ENCODE data around the gene NPR3. TPM values are rescaled to one million over a fixed set of nuclear protein-coding genes. Genes with fewer than 3 reads are reported as not detected.

The NPR3 gene
- total RNA-seq, 2 experiments from 2014 or later = not detected

DNA sequence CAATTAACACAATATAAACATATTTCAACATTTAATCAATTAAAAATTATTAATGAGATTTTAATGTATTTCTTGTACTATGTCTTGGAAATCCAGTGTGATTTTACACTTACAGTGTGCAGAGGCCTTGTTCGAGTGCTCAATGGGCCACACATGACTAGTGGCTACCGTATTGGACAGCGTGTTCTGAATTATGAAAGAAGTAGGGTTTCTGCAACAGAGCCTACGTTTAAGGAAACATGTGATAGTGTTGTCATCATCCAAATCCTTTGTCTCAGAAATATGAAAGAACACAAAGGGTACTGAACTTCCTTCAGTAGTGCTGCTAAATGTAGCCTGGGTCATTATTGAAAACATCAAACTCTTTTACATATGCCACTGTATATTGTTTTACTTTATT lies 29.5 kb downstream of the NPR3 start:
- Mint-ChIP-seq H3K9me3 (ENCODE audit: insufficient read depth) (no peaks in the 10 kb centered on the region), H3K27me3 (ENCODE audit: low read depth) (no peaks in the 10 kb centered on the region), H3K4me1 (ENCODE audit: low read depth) (no peaks in the 10 kb centered on the region), H3K36me3 (ENCODE audit: low read depth) (no peaks in the 10 kb centered on the region), H3K27ac (no peak overlapping the region), H3K4me3 (no peak overlapping the region)
- DNase-seq (no peak), ATAC-seq (no peak)
- ChIA-PET CTCF (no interaction called here), POLR2A (no interaction called here)

DNA sequence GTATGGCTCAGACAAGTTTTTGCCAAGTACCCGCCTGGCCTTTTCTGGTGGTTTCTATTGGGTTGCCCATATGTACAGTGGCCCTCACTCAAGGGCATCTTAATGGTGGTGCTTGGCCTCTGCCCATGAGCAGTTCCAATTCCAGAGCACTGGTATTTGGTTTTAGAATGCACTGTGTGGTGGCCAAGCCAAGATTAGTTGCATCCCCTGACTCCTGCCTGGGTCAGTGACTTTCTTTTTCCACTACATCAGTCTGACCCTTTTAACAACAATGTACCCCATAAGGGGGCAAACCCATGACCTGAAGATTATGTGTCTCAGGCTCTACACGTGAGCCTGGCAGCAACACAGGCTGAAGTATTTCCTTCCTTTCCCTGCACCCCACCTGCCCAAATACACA lies 34.2 kb downstream of the NPR3 start:
- no peak overlapping the region for H3K4me3 Mint-ChIP-seq
- H3K9me3 Mint-ChIP-seq (ENCODE audit: insufficient read depth) = no peaks in the 10 kb centered on the region
- DNase-seq = no peak
- H3K4me1 Mint-ChIP-seq (ENCODE audit: low read depth) = no peaks in the 10 kb centered on the region
- ATAC-seq = no peak
- ChIA-PET POLR2A (no interaction called here), CTCF (no interaction called here)
- H3K27ac Mint-ChIP-seq = no peak overlapping the region
- H3K27me3 Mint-ChIP-seq (ENCODE audit: low read depth) = no peaks in the 10 kb centered on the region
- no peaks in the 10 kb centered on the region for H3K36me3 Mint-ChIP-seq (ENCODE audit: low read depth)

DNA sequence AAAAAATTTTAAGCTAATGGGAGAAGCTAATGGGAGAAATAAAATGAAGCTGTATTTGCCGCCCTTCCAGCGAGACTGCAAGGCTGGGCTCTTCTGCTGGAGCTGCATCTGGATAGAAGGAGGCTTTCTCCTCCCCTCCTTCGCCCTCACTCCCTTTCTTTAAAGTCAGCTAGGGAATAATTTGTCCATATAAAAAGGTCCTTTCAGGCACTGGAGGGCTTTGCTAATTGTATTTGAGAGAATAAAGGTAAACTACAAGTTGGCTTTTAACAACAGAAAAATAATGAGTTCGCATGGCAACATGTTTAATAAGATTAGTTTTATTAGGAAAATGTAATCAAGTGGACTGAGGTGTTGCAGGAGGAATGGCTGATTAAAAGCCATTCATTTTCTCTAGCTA lies 41.3 kb downstream of the NPR3 start:
- CTCF ChIA-PET = no interaction called here
- ATAC-seq (no peak), DNase-seq (no peak)
- POLR2A ChIA-PET = no interaction called here
- Mint-ChIP-seq H3K27me3 (ENCODE audit: low read depth) (no peaks in the 10 kb centered on the region), H3K9me3 (ENCODE audit: insufficient read depth) (peaks cover 5% of the 10 kb centered on the region), H3K36me3 (ENCODE audit: low read depth) (no peaks in the 10 kb centered on the region), H3K27ac (no peak overlapping the region), H3K4me1 (ENCODE audit: low read depth) (no peaks in the 10 kb centered on the region), H3K4me3 (no peak overlapping the region)

DNA sequence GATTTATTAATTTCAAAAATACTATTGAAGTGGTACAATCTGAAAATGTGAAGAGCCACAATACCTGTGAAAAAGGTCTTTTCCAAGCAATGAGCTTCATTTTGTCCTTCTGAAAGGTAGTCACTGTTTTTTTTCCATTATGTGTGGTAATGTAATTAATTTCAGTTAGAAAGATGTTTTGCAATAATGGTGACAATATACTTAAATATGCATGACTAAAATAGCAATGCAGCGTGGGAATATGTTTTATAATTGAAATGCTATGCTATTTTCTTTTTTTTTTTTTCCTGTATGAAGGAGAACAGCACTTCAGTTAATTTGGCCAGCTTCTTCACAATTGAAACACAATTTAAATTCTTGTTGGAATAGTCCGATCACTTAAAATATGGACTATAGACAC lies 41.9 kb downstream of the NPR3 start:
- ATAC-seq (no peak), DNase-seq (no peak)
- Mint-ChIP-seq H3K4me3 (no peak overlapping the region), H3K27ac (no peak overlapping the region), H3K36me3 (ENCODE audit: low read depth) (no peaks in the 10 kb centered on the region), H3K4me1 (ENCODE audit: low read depth) (no peaks in the 10 kb centered on the region), H3K27me3 (ENCODE audit: low read depth) (no peaks in the 10 kb centered on the region), H3K9me3 (ENCODE audit: insufficient read depth) (peaks cover 5% of the 10 kb centered on the region)
- POLR2A ChIA-PET = no interaction called here
- CTCF ChIA-PET = no interaction called here

DNA sequence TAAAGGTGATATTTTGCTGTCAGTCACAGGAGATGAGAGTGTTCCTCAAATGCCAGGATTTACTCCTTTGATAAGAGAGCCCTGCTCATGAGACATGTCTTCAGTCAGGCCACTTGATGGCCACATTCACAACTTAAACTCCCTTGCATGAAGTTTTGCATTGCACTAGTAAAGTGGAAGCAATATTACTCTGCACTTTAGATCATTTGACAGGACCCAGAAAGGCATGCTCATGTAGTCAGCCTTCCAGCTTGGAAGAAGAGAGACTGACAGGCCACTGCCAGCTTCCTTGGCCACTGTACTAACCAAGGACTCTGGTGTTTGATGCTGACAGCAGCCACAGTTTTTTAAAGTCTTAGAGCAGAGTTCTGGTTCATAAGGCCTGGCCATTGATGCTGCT lies 42.6 kb downstream of the NPR3 start:
- Mint-ChIP-seq H3K27me3 (ENCODE audit: low read depth) (no peaks in the 10 kb centered on the region), H3K9me3 (ENCODE audit: insufficient read depth) (peaks cover 5% of the 10 kb centered on the region), H3K27ac (no peak overlapping the region), H3K4me3 (no peak overlapping the region), H3K36me3 (ENCODE audit: low read depth) (no peaks in the 10 kb centered on the region), H3K4me1 (ENCODE audit: low read depth) (no peaks in the 10 kb centered on the region)
- ATAC-seq = no peak
- no peak for DNase-seq
- CTCF ChIA-PET = no interaction called here
- POLR2A ChIA-PET = no interaction called here

DNA sequence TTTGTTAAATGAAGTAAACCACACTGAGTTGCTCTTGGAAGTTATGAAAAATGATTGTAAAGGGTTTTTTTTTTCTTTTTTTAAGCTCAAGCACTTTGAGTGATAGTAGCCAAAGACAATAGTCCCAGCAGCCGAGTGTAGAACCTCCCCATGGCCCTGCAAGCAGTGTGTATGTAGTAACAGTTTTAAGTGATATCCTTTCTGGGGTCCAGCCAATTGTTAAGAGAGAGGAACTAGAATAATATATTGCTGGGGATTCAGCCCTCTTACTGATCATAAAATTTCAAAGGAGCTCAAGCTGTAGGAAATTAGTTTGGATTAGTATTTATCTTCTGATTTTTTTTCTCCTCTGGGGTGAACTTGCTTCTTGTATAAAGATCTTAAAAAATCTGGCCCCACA lies 43.2 kb downstream of the NPR3 start:
- no peak overlapping the region for H3K27ac Mint-ChIP-seq
- H3K27me3 Mint-ChIP-seq (ENCODE audit: low read depth) = no peaks in the 10 kb centered on the region
- H3K9me3 Mint-ChIP-seq (ENCODE audit: insufficient read depth) = peaks cover 5% of the 10 kb centered on the region
- no peak overlapping the region for H3K4me3 Mint-ChIP-seq
- no peaks in the 10 kb centered on the region for H3K36me3 Mint-ChIP-seq (ENCODE audit: low read depth)
- ChIA-PET CTCF (no interaction called here), POLR2A (no interaction called here)
- H3K4me1 Mint-ChIP-seq (ENCODE audit: low read depth) = no peaks in the 10 kb centered on the region
- ATAC-seq = no peak
- DNase-seq = no peak

DNA sequence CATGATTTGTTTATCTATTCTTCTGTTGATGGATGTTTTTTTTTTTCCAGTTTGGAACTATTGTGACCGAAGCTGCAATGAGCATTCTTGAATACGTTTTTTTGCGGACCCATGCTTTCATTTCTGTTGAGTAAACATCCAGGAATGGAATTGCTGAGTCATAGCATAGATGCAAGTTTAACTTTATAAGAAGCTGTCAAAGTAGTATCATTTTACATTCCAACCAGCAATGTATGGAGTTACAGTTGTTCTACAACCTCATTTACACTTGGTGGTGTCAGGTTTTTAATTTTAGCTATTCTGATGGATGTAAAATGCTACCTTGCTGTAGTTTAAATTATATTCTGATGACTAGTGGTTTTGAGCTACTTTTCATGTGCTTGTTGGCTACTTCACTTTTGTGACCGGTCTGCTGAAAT lies 49.0 kb downstream of the NPR3 start:
- Mint-ChIP-seq H3K4me1 (ENCODE audit: low read depth) (no peaks in the 10 kb centered on the region), H3K27ac (no peak overlapping the region), H3K27me3 (ENCODE audit: low read depth) (no peaks in the 10 kb centered on the region), H3K4me3 (no peak overlapping the region), H3K36me3 (ENCODE audit: low read depth) (no peaks in the 10 kb centered on the region), H3K9me3 (ENCODE audit: insufficient read depth) (peaks cover 5% of the 10 kb centered on the region)
- CTCF ChIA-PET = interaction anchor here (0.8 kb wide), 1 partner anchor 50 kb away, joined by 3 read pairs; no protein-coding TSS in a partner anchor
- DNase-seq (no peak), ATAC-seq (no peak)
- POLR2A ChIA-PET = no interaction called here

DNA sequence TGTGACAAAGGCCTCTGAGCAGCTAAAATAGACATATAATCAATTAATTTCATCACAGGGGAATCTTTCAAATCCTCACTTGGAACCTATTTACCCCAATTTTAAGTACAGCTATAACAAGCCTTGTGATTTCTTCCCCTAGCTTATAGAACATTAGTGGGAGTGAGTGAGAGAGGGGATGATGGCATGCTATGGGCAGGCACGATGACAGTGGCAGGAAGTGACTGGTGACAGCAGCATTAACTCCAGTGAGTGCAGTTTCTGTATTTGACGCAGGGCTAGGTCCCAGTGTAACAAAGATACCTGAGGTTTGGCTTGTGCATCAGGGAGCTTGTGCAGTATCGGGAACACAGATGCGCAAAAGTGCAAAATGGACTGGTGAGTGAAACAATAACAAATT lies 54.1 kb downstream of the NPR3 start:
- no peak overlapping the region for H3K4me3 Mint-ChIP-seq
- no peak for DNase-seq
- no peaks in the 10 kb centered on the region for H3K27me3 Mint-ChIP-seq (ENCODE audit: low read depth)
- no peak for ATAC-seq
- H3K36me3 Mint-ChIP-seq (ENCODE audit: low read depth) = no peaks in the 10 kb centered on the region
- POLR2A ChIA-PET = no interaction called here
- H3K4me1 Mint-ChIP-seq (ENCODE audit: low read depth) = no peaks in the 10 kb centered on the region
- no peak overlapping the region for H3K27ac Mint-ChIP-seq
- CTCF ChIA-PET = no interaction called here
- no peaks in the 10 kb centered on the region for H3K9me3 Mint-ChIP-seq (ENCODE audit: insufficient read depth)

DNA sequence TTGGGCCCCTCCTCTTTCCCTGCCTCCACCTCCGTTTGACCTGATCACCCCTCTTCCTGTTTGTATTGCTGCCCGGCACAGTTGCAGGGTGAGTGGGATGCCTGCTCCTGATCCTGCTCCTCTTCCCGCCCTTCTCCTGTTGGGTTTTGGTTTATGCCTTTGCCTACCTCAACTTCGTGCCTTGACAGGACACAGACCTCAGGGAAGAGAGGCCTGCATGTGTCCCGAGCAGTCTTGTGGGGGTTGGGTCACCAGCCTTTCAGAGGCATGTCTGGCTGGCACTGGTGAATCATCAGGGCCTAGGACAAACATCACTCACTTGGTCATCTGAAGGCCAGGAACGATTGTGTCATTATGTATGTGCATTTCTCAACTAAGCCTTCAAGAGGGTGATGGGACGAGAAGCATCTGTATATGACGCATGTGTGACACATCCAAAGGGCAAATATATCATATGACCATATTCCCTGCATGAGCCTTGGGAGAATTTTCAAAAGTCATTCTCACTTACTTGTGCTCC lies 56.9 kb downstream of the NPR3 start:
- H3K4me1 Mint-ChIP-seq (ENCODE audit: low read depth) = no peaks in the 10 kb centered on the region
- ChIA-PET POLR2A (no interaction called here), CTCF (no interaction called here)
- H3K9me3 Mint-ChIP-seq (ENCODE audit: insufficient read depth) = no peaks in the 10 kb centered on the region
- H3K4me3 Mint-ChIP-seq = no peak overlapping the region
- DNase-seq (no peak), ATAC-seq (no peak)
- no peaks in the 10 kb centered on the region for H3K27me3 Mint-ChIP-seq (ENCODE audit: low read depth)
- no peak overlapping the region for H3K27ac Mint-ChIP-seq
- no peaks in the 10 kb centered on the region for H3K36me3 Mint-ChIP-seq (ENCODE audit: low read depth)

DNA sequence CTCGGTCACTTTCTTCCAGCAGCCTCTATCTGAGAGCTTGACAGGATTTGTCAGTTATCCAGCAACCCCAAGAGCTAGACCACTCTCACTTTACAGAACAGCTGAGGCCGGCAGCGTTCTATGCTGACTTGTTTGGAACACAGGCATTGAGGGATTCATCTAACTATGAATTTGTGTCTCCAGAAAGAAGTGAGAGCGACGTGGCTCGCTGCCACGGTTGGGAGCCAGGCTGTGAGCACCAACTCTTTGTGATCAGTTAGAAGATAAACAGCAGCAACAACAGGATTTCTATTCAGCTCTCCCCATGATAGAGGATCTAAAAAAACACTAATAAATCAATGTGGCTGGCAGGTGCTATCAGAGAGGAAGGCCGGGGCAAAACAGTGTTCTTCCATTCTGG lies 58.6 kb downstream of the NPR3 start:
- H3K4me3 Mint-ChIP-seq = no peak overlapping the region

DNA sequence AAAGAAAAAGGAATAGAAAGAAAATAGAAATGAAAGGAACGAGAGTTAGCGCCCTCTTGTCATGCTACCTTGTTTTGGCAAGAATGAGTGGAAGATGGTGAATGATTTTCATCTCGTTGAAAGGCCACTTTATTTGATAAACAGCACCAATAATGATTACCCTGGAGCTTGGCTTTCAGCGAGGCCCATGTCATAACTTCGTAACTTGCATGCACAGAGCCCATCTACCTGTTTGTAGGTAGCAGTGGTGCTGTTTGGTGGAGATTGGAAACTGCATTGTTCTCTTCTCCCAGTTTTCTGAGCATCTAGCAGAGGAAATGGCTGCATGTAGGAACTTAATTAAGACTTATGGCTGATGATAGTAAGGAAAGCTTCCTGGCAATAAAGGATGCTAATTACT lies 59.3 kb downstream of the NPR3 start:
- H3K4me3 Mint-ChIP-seq = no peak overlapping the region
- H3K4me1 Mint-ChIP-seq (ENCODE audit: low read depth) = no peaks in the 10 kb centered on the region
- no peaks in the 10 kb centered on the region for H3K36me3 Mint-ChIP-seq (ENCODE audit: low read depth)
- CTCF ChIA-PET = no interaction called here
- H3K9me3 Mint-ChIP-seq (ENCODE audit: insufficient read depth) = no peaks in the 10 kb centered on the region
- POLR2A ChIA-PET = no interaction called here
- ATAC-seq (no peak), DNase-seq (no peak)
- H3K27ac Mint-ChIP-seq = no peak overlapping the region
- no peaks in the 10 kb centered on the region for H3K27me3 Mint-ChIP-seq (ENCODE audit: low read depth)

More for the DNA sequence above, 58.6 kb downstream of the NPR3 start:
- no peak overlapping the region for H3K27ac Mint-ChIP-seq
- CTCF ChIA-PET = no interaction called here
- H3K9me3 Mint-ChIP-seq (ENCODE audit: insufficient read depth) = no peaks in the 10 kb centered on the region
- DNase-seq (no peak), ATAC-seq (no peak)
- H3K4me1 Mint-ChIP-seq (ENCODE audit: low read depth) = no peaks in the 10 kb centered on the region
- H3K27me3 Mint-ChIP-seq (ENCODE audit: low read depth) = no peaks in the 10 kb centered on the region
- H3K36me3 Mint-ChIP-seq (ENCODE audit: low read depth) = no peaks in the 10 kb centered on the region
- POLR2A ChIA-PET = no interaction called here

DNA sequence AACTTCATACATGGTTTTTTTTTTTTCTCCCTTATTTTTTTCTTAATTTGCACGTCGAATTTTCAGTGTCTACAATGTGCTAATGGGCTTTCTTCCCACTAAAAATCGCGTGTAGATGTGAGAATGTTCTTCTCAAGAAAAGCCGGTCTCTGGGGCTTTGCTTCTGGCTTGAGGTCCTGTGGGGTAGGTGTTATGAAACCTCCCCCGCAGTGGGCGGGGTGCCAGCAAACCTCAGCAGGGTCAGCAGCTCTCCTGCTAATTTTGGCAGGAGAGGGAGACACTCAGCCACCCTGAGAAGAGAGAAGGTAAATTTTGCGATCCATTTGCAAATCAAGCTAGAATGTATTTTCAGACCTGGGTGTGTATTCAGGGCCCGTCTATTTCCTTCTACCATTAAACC lies 59.9 kb downstream of the NPR3 start:
- Mint-ChIP-seq H3K36me3 (ENCODE audit: low read depth) (no peaks in the 10 kb centered on the region), H3K4me1 (ENCODE audit: low read depth) (no peaks in the 10 kb centered on the region), H3K27me3 (ENCODE audit: low read depth) (no peaks in the 10 kb centered on the region), H3K27ac (no peak overlapping the region), H3K4me3 (no peak overlapping the region), H3K9me3 (ENCODE audit: insufficient read depth) (no peaks in the 10 kb centered on the region)
- POLR2A ChIA-PET = no interaction called here
- DNase-seq (no peak), ATAC-seq (no peak)
- CTCF ChIA-PET = no interaction called here

DNA sequence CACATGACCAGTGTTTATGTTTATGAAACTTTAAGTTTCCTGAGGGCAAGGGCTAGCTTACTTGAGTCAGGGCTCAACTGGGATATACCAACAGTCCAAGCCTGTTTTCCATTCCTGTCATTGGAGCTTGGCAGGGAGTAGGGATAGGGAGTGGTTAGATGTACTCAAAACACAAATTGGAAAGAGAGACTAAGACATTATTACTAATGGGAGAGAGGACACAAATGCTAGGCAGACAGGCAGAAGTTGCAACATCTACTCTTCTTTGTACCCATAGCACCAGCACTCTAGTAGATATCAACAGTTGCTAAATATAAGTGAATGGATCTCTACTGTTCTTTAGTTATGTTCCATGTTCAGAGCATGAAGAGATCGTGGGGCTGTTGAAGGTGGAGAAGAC lies 62.8 kb downstream of the NPR3 start:
- no peaks in the 10 kb centered on the region for H3K4me1 Mint-ChIP-seq (ENCODE audit: low read depth)
- no peaks in the 10 kb centered on the region for H3K27me3 Mint-ChIP-seq (ENCODE audit: low read depth)
- no peak overlapping the region for H3K4me3 Mint-ChIP-seq
- H3K9me3 Mint-ChIP-seq (ENCODE audit: insufficient read depth) = no peaks in the 10 kb centered on the region
- no peak overlapping the region for H3K27ac Mint-ChIP-seq
- ChIA-PET POLR2A (no interaction called here), CTCF (no interaction called here)
- DNase-seq (no peak), ATAC-seq (no peak)
- H3K36me3 Mint-ChIP-seq (ENCODE audit: low read depth) = no peaks in the 10 kb centered on the region

All from activated CD8-positive, alpha-beta T cell treated with anti-CD3 and anti-CD28 coated beads, Interleukin-2, amount 10 ng/mL, durations not matched to agents 7 days and 5 days (primary cell).